ENCODE results near the gene GLP1R. TPM values are rescaled to one million over a fixed set of nuclear protein-coding genes. Genes with fewer than 3 reads are reported as not detected.

The GLP1R gene
- total RNA-seq, 4 donors from 2014 or later, result not detected

DNA sequence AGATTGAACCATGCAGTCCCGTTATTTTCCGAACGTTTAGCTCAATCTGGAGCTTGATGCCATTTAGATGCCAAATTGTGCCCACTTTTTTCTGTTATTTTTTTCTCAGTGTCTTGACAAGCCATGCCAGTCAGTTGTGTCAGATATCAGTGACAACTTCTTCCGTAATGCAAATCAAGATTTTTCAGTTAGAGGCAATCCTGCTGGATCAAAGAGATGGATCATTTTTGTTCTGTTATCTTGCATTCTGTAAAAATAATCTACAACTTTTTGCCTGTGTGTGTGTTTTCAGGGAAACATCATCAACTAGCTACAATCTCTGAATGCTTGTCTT, 31.1 kb upstream of the GLP1R start:
- Histone ChIP-seq H3K27ac (no peak overlapping the region), H3K27me3 (no peaks in the 10 kb centered on the region), H3K4me1 (no peaks in the 10 kb centered on the region), H3K4me3 (no peak overlapping the region), H3K36me3 (no peaks in the 10 kb centered on the region), H3K9me3 (no peaks in the 10 kb centered on the region)
- no peak for TF ChIP-seq POLR2A (IDR thresholded peaks at IDR 0.05)
- TF ChIP-seq, protein P1, sequence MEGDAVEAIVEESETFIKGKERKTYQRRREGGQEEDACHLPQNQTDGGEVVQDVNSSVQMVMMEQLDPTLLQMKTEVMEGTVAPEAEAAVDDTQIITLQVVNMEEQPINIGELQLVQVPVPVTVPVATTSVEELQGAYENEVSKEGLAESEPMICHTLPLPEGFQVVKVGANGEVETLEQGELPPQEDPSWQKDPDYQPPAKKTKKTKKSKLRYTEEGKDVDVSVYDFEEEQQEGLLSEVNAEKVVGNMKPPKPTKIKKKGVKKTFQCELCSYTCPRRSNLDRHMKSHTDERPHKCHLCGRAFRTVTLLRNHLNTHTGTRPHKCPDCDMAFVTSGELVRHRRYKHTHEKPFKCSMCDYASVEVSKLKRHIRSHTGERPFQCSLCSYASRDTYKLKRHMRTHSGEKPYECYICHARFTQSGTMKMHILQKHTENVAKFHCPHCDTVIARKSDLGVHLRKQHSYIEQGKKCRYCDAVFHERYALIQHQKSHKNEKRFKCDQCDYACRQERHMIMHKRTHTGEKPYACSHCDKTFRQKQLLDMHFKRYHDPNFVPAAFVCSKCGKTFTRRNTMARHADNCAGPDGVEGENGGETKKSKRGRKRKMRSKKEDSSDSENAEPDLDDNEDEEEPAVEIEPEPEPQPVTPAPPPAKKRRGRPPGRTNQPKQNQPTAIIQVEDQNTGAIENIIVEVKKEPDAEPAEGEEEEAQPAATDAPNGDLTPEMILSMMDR (IDR thresholded peaks at IDR 0.05 in 4 of 5, conservative IDR thresholded peaks at IDR 0.05 in 1 of 5), result no peak
- DNase-seq (no peak), ATAC-seq (no peak)
- in situ Hi-C loops (cut with MboI; ENCODE audit: low sequenced_read_pairs in 4 of 4) (no loop called here), intact Hi-C loops (cut with DNase I; ENCODE audit: low total_unique reads) (no loop called here)

GRCh38 chr6:39018103-39018502, 30.5 kb upstream of the GLP1R start:
- intact Hi-C loops (cut with DNase I; ENCODE audit: low total_unique reads) (no loop called here), in situ Hi-C loops (cut with MboI; ENCODE audit: low sequenced_read_pairs in 4 of 4) (no loop called here)
- no peaks in the 10 kb centered on the region for H3K27me3 ChIP-seq
- no peak overlapping the region for H3K27ac ChIP-seq
- no peaks in the 10 kb centered on the region for H3K36me3 ChIP-seq
- ATAC-seq, result no peak
- no peak for DNase-seq
- no peak for TF ChIP-seq POLR2A (IDR thresholded peaks at IDR 0.05)
- TF ChIP-seq, protein P1 (IDR thresholded peaks at IDR 0.05 in 4 of 5, conservative IDR thresholded peaks at IDR 0.05 in 1 of 5), result no peak
- H3K4me3 ChIP-seq, result no peak overlapping the region
- no peaks in the 10 kb centered on the region for H3K9me3 ChIP-seq
- H3K4me1 ChIP-seq, result no peaks in the 10 kb centered on the region

GRCh38 chr6:39020136-39020535, 28.4 kb upstream of the GLP1R start:
- intact Hi-C loops (cut with DNase I; ENCODE audit: low total_unique reads), result no loop called here
- in situ Hi-C loops (cut with MboI; ENCODE audit: low sequenced_read_pairs in 4 of 4), result no loop called here

GRCh38 chr6:39021041-39021440, 27.5 kb upstream of the GLP1R start:
- H3K4me3 ChIP-seq, result no peak overlapping the region
- in situ Hi-C loops (cut with MboI; ENCODE audit: low sequenced_read_pairs in 4 of 4) (no loop called here), intact Hi-C loops (cut with DNase I; ENCODE audit: low total_unique reads) (no loop called here)
- H3K4me1 ChIP-seq, result no peaks in the 10 kb centered on the region
- TF ChIP-seq, protein P1 (IDR thresholded peaks at IDR 0.05 in 4 of 5, conservative IDR thresholded peaks at IDR 0.05 in 1 of 5), result no peak
- no peak for TF ChIP-seq POLR2A (IDR thresholded peaks at IDR 0.05)
- H3K36me3 ChIP-seq, result no peaks in the 10 kb centered on the region
- DNase-seq (no peak), ATAC-seq (no peak)
- no peaks in the 10 kb centered on the region for H3K27me3 ChIP-seq
- H3K9me3 ChIP-seq, result no peaks in the 10 kb centered on the region
- no peak overlapping the region for H3K27ac ChIP-seq

More at GRCh38 chr6:39020136-39020535, 28.4 kb upstream of the GLP1R start:
- no peak for ATAC-seq
- Histone ChIP-seq H3K4me1 (no peaks in the 10 kb centered on the region), H3K27me3 (no peaks in the 10 kb centered on the region), H3K27ac (no peak overlapping the region), H3K9me3 (no peaks in the 10 kb centered on the region), H3K36me3 (no peaks in the 10 kb centered on the region), H3K4me3 (no peak overlapping the region)
- no peak for DNase-seq
- TF ChIP-seq, protein P1 (IDR thresholded peaks at IDR 0.05 in 4 of 5, conservative IDR thresholded peaks at IDR 0.05 in 1 of 5), result no peak
- no peak for TF ChIP-seq POLR2A (IDR thresholded peaks at IDR 0.05)

GRCh38 chr6:39021779-39022178, 26.8 kb upstream of the GLP1R start:
- DNase-seq, result no peak
- no peak for ATAC-seq
- H3K4me3 ChIP-seq, result no peak overlapping the region
- H3K27me3 ChIP-seq, result no peaks in the 10 kb centered on the region
- H3K36me3 ChIP-seq, result no peaks in the 10 kb centered on the region
- H3K4me1 ChIP-seq, result no peaks in the 10 kb centered on the region
- no peaks in the 10 kb centered on the region for H3K9me3 ChIP-seq
- no peak for TF ChIP-seq POLR2A (IDR thresholded peaks at IDR 0.05)
- TF ChIP-seq, protein P1 (IDR thresholded peaks at IDR 0.05 in 4 of 5, conservative IDR thresholded peaks at IDR 0.05 in 1 of 5), result no peak
- in situ Hi-C loops (cut with MboI; ENCODE audit: low sequenced_read_pairs in 4 of 4) (no loop called here), intact Hi-C loops (cut with DNase I; ENCODE audit: low total_unique reads) (no loop called here)
- no peak overlapping the region for H3K27ac ChIP-seq

All from gastrocnemius medialis (tissue), 4 donors.